ENCODE data around the gene CEACAM8. TPM values are rescaled to one million over a fixed set of nuclear protein-coding genes. Genes with fewer than 3 reads are reported as not detected.
"Not testable (repeated sequence)": the region's sequence is repeated elsewhere in the genome, so short reads cannot be mapped to it uniquely, and the experiment has no call there.

The CEACAM8 gene
- total RNA-seq, 2 experiments from 2014 or later = not detected

DNA sequence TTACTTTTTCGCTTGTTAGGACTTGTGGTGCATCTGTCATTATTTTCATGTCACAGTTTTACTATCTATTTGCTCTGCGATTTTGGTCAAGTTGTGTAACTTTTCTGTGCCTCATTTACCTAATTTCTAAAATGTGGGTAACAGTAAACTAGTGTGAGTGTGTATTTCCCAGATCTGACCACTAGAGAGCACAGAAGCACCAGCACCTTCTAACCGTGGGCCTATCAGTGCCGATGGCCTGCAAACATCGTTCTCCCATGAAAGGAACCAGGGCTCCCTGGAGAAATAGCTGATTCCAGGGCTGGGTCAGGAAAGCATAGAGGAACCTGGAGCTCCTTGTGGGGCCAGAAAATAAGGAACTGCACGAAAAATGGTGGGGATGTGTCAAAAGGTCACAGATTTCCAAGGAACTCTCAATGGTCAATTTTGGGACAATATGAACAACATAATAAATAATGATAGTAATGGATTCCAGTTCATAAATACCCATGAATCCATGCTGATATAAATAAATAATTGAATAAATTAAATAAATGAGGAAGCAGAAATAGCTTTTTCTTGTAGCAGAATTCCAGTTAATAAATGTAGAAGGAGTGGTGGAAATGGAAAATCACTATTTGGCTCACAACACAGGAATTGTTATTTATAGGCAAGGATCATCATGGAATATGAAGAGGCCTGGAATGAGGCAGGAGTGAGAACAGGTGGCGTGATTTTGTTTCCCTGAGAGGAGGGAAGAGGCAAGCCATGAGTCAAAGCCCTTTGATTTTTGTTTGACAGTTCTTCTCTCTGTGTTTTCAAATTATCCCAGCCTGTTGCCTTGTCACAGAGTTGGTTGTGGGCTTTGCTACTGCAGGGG lies 31.1 kb downstream of the CEACAM8 start:
- peaks cover 11% of the 10 kb centered on the region for H3K27me3 Mint-ChIP-seq
- ChIA-PET POLR2A (no interaction called here), CTCF (interaction anchor here (0.6 to 1.6 kb wide), 3 partner anchors 114 to 836 kb away, joined by 3 to 6 read pairs (median 5); no protein-coding TSS in a partner anchor)
- no peaks in the 10 kb centered on the region for H3K36me3 Mint-ChIP-seq (ENCODE audit: low read depth)
- H3K9me3 Mint-ChIP-seq = no peaks in the 10 kb centered on the region
- peak; percentile 25 for DNase-seq
- no peak overlapping the region for H3K4me3 Mint-ChIP-seq
- H3K4me1 Mint-ChIP-seq = no peaks in the 10 kb centered on the region
- H3K27ac Mint-ChIP-seq = no peak overlapping the region

DNA sequence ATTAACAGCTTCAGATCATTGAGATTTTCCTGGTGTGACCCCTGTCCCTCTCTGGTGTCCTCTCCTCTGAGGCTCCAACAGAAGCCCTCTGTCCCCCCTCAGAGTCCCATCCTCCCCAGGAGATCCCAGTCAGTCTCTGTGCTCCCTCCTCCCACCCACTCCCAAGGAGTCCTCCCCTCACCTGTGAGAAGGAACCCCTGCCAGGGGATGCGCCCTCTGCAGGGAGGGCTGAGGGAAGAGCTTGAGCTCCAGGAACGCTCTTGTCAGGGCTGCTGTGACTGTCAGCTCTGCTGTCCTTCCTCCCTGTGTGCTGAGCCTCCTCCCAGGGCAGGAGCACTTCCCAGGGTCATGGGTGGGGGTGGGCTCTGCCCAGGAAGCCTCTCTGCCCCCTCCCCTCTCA lies 33.2 kb downstream of the CEACAM8 start:
- ChIA-PET CTCF (interaction anchor here (1.2 to 1.6 kb wide), 2 partner anchors 36 to 120 kb away, joined by 3 to 6 read pairs; no protein-coding TSS in a partner anchor), POLR2A (no interaction called here)
- Mint-ChIP-seq H3K27me3 (peaks cover 15% of the 10 kb centered on the region), H3K27ac (no peak overlapping the region), H3K9me3 (no peaks in the 10 kb centered on the region), H3K4me1 (no peaks in the 10 kb centered on the region), H3K36me3 (ENCODE audit: low read depth) (no peaks in the 10 kb centered on the region), H3K4me3 (no peak overlapping the region)
- no peak for DNase-seq

DNA sequence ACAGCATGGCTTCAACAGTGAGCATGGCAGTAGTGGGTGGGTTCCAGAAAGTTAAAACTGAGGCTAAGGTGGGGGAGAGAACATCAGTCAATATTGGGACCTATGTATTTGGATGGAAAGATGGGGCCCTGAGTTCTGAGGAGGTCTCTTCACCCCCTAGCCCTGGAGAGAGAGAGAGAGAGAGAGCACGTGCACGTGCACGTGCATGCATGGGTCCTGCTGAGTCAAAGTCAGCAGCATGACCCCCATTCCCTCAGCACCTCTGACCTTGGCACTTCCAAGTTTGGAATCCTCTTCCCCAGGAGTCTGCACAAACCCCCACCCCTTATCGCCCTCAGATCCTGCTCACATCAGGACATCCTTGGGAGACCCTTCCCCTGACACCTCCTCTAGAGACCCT lies 34.0 kb downstream of the CEACAM8 start:
- no peaks in the 10 kb centered on the region for H3K9me3 Mint-ChIP-seq
- H3K4me1 Mint-ChIP-seq = no peaks in the 10 kb centered on the region
- ChIA-PET POLR2A (no interaction called here), CTCF (interaction anchor here (1.2 kb wide), 1 partner anchor 37 kb away, joined by 3 read pairs; no protein-coding TSS in a partner anchor)
- no peak overlapping the region for H3K4me3 Mint-ChIP-seq
- no peak for DNase-seq
- H3K27ac Mint-ChIP-seq = no peak overlapping the region
- no peaks in the 10 kb centered on the region for H3K36me3 Mint-ChIP-seq (ENCODE audit: low read depth)
- H3K27me3 Mint-ChIP-seq = peaks cover 21% of the 10 kb centered on the region

- Mint-ChIP-seq H3K27me3 (peaks cover 29% of the 10 kb centered on the region), H3K36me3 (ENCODE audit: low read depth) (no peaks in the 10 kb centered on the region), H3K4me3 (no peak overlapping the region), H3K4me1 (no peaks in the 10 kb centered on the region), H3K9me3 (no peaks in the 10 kb centered on the region), H3K27ac (no peak overlapping the region)
- POLR2A ChIA-PET = no interaction called here
- no peak for DNase-seq
- CTCF ChIA-PET = no interaction called here
Measured at GRCh38 chr19:42558450-42559150, 36.1 kb downstream of the CEACAM8 start.

DNA sequence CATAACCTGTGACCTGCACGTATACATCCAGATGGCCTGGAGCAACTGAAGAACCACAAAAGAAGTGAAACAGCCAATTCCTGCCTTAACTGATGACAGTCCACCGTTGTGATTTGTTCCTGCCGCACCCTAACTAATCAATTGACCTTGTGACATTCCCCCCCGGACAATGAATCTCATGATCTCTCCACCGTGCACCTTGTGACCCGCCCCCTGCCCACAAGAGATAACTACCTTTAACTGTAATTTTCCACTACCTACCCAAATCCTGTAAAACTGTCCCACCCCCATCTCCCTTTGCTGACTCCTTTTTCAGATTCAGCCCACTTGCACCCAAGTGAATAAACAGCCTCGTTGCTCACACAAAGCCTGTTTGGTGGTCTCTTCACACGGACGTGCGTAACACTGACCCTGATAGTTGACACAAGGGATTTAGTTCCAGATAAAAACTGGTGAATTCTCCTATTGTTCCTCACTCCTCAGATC lies 37.3 kb downstream of the CEACAM8 start:
- H3K9me3 Mint-ChIP-seq; H3K36me3 Mint-ChIP-seq (ENCODE audit: low read depth); POLR2A ChIA-PET; H3K4me1 Mint-ChIP-seq; H3K27ac Mint-ChIP-seq; DNase-seq; CTCF ChIA-PET; H3K4me3 Mint-ChIP-seq: not testable (repeated sequence)
- peaks cover 26% of the 10 kb centered on the region for H3K27me3 Mint-ChIP-seq

GRCh38 chr19:42555801-42556200 lies 38.9 kb downstream of the CEACAM8 start:
- POLR2A ChIA-PET = no interaction called here
- DNase-seq = no peak
- no peaks in the 10 kb centered on the region for H3K9me3 Mint-ChIP-seq
- H3K36me3 Mint-ChIP-seq (ENCODE audit: low read depth) = no peaks in the 10 kb centered on the region
- peaks cover 26% of the 10 kb centered on the region for H3K27me3 Mint-ChIP-seq
- H3K4me3 Mint-ChIP-seq = no peak overlapping the region
- CTCF ChIA-PET = interaction anchor here (1.4 to 1.6 kb wide), 2 partner anchors 11 to 27 kb away, joined by 3 to 5 read pairs; partner anchors contain the start of gene CEACAM1
- H3K27ac Mint-ChIP-seq = no peak overlapping the region
- peaks cover 2% of the 10 kb centered on the region for H3K4me1 Mint-ChIP-seq

DNA sequence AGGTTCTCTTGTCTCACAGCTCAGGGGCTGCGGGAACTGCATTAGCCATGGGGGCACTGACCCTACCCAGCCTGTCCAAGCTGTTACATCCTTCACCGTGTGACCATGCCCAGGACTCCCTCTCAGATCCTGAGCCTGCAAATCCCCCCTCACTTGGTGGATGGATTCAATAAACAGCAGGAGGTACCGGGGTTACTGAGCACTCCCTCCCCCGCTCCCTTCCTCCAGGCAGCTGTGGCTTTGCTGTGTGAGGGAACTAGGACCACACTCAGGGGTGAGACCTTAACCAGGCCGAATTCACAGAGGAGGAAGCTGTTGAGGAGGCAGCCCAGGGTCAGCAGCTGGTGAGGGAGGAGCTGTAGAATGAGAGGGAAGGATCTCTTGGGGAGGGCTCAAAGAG lies 39.4 kb downstream of the CEACAM8 start:
- no peak overlapping the region for H3K27ac Mint-ChIP-seq
- peaks cover 2% of the 10 kb centered on the region for H3K4me1 Mint-ChIP-seq
- no peak overlapping the region for H3K4me3 Mint-ChIP-seq
- peaks cover 26% of the 10 kb centered on the region for H3K27me3 Mint-ChIP-seq
- POLR2A ChIA-PET = no interaction called here
- DNase-seq = no peak
- CTCF ChIA-PET = interaction anchor here (1.4 to 1.6 kb wide), 2 partner anchors 11 to 26 kb away, joined by 3 to 5 read pairs; partner anchors contain the start of gene CEACAM1
- no peaks in the 10 kb centered on the region for H3K36me3 Mint-ChIP-seq (ENCODE audit: low read depth)
- H3K9me3 Mint-ChIP-seq = no peaks in the 10 kb centered on the region

DNA sequence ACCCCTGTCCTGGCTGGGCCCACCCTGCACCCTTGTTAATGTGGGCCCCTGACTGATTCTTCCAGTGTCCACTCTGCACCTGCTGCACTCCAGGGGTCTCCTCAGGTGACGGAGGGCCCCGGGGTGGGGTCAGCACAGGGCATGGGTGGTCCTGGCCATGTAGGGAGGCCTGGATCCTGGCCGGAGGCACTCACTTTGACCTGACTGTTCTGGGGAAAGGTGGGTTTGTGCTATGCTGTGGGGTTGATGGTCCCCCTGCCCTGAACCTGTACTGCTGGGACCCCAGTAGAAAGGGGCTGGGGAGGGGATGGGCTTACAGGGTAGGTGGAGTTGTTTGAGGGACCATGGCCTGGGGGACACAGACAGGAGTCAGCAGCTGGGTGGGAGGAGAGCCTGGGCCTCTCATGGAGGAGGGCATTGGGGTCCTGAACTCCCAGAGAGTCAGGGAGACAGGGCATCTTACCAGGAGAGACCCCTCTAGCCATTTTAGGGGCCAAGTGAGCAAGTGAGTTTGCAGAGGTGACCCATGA lies 40.6 kb downstream of the CEACAM8 start:
- no peaks in the 10 kb centered on the region for H3K36me3 Mint-ChIP-seq (ENCODE audit: low read depth)
- H3K4me3 Mint-ChIP-seq = no peak overlapping the region
- peaks cover 5% of the 10 kb centered on the region for H3K9me3 Mint-ChIP-seq
- peaks cover 26% of the 10 kb centered on the region for H3K27me3 Mint-ChIP-seq
- no peak for DNase-seq
- ChIA-PET CTCF (interaction anchor here (1.6 kb wide), 1 partner anchor 12 kb away, joined by 3 read pairs; no protein-coding TSS in a partner anchor), POLR2A (no interaction called here)
- no peak overlapping the region for H3K27ac Mint-ChIP-seq
- peaks cover 2% of the 10 kb centered on the region for H3K4me1 Mint-ChIP-seq

DNA sequence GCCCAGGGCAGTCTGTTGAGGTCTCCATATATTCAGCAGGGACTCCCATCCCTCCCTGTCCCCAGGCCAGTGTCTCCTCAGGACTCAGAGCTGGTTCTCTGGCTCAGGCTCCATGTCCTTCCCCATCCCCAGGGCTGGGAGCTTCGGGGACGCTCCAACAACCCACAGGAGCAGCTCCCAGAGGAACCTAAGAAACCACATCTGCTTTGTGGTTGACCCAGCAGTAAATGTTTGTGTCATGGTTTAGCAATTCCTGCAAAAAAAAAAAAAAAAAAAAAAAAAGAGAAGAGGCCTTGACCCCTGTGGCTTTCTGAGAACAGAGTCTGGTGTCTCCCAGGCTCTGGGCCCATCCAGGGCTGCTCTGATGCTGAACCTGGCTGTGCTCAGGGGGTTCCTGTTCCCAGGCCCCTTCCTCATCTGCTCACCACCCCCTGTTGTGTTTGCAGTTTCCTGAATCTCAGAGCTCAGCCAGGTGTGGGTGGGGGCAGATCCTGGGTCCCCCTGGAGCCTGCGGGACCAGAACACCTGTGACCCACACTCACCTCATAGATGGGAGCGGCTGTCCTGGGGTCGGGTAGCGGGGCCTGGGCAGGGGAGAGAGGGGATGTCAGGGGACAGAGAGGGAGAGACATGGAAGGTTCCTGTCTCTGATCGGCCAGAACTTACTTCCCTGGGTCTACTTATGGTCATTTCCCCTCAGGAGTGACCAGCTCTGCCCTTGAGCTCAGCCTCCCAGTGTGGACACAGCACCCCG lies 41.3 kb downstream of the CEACAM8 start:
- no peak for DNase-seq
- peaks cover 2% of the 10 kb centered on the region for H3K4me1 Mint-ChIP-seq
- no peak overlapping the region for H3K4me3 Mint-ChIP-seq
- ChIA-PET CTCF (no interaction called here), POLR2A (no interaction called here)
- no peaks in the 10 kb centered on the region for H3K36me3 Mint-ChIP-seq (ENCODE audit: low read depth)
- peaks cover 26% of the 10 kb centered on the region for H3K27me3 Mint-ChIP-seq
- no peak overlapping the region for H3K27ac Mint-ChIP-seq
- H3K9me3 Mint-ChIP-seq = peaks cover 6% of the 10 kb centered on the region

- peaks cover 6% of the 10 kb centered on the region for H3K9me3 Mint-ChIP-seq
- no peak for DNase-seq
- CTCF ChIA-PET = no interaction called here
- POLR2A ChIA-PET = no interaction called here
- no peaks in the 10 kb centered on the region for H3K36me3 Mint-ChIP-seq (ENCODE audit: low read depth)
- peaks cover 24% of the 10 kb centered on the region for H3K27me3 Mint-ChIP-seq
- H3K4me1 Mint-ChIP-seq = peaks cover 2% of the 10 kb centered on the region
- no peak overlapping the region for H3K27ac Mint-ChIP-seq
- no peak overlapping the region for H3K4me3 Mint-ChIP-seq
Measured at GRCh38 chr19:42552086-42553065, 42.3 kb downstream of the CEACAM8 start.

GRCh38 chr19:42550521-42550920 lies 44.2 kb downstream of the CEACAM8 start:
- H3K4me1 Mint-ChIP-seq; H3K9me3 Mint-ChIP-seq; H3K27ac Mint-ChIP-seq; H3K4me3 Mint-ChIP-seq; H3K27me3 Mint-ChIP-seq; POLR2A ChIA-PET; DNase-seq; H3K36me3 Mint-ChIP-seq (ENCODE audit: low read depth); CTCF ChIA-PET: not testable (repeated sequence)

- not testable (repeated sequence) for DNase-seq
Measured at GRCh38 chr19:42549067-42549466, 45.7 kb downstream of the CEACAM8 start.

More at GRCh38 chr19:42549067-42549466, 45.7 kb downstream of the CEACAM8 start:
- H3K9me3 Mint-ChIP-seq; H3K36me3 Mint-ChIP-seq (ENCODE audit: low read depth); H3K27ac Mint-ChIP-seq; H3K4me3 Mint-ChIP-seq; H3K4me1 Mint-ChIP-seq; POLR2A ChIA-PET; CTCF ChIA-PET; H3K27me3 Mint-ChIP-seq: not testable (repeated sequence)
